Adipose tissue (tissue), 3 donors: Measurements from ENCODE around the gene ATP6V1A. TPM values are rescaled to one million over a fixed set of nuclear protein-coding genes. Genes with fewer than 3 reads are reported as not detected.

ENCODE experiments used
- H3K27ac ChIP-seq: one replicate; pipeline ENCODE4 v1.5.1; 2013; ENCODE audit warnings: low read depth, low read length
- WGBS, 3 donors: extraction: QIAGEN DNeasy Blood & Tissue Kit; methylation state at CpG; one replicate each; pipeline ENCODE4 v1.1.7; 2013; 5-methylcytosine and 5-hydroxymethylcytosine counted together
- polyA plus RNA-seq, 3 donors: library from polyadenylated mRNA; stranded (reverse); fragments of 200-250 nt; gene quantifications; one replicate each; pipeline ENCODE4 v1.2.3, GENCODE V29; 2013
- donor health status: healthy with polysubstance abuse.
- donor health status: Bipolar disorder and iron deficiency.
- donor health status: healthy.

The ATP6V1A gene
- polyA plus RNA-seq, 3 donors = 8.9 to 15.5 (median 12.5) TPM

- 0 to 1% (median 1%) methylated on average over 35 of the region's 35 CpGs for WGBS, 3 donors
- H3K27ac ChIP-seq = peak overlapping the region; percentile 100
Measured at GRCh38 chr3:113744941-113745755, 1.7 kb upstream of the ATP6V1A start.

GRCh38 chr3:113745756-113746547 is 883 bp upstream of the ATP6V1A start, which contains the start of gene NAA50:
TSS of gene NAA50 (minus strand) at chr3:113746249. CDS start at chr3:113745949, 300 bp downstream.
- H3K27ac ChIP-seq = peak within 1 kb of the TSS; percentile 100
- 0 to 1% (median 0%) methylated on average over 54 to 72 of the region's 72 CpGs for WGBS, 3 donors

DNA sequence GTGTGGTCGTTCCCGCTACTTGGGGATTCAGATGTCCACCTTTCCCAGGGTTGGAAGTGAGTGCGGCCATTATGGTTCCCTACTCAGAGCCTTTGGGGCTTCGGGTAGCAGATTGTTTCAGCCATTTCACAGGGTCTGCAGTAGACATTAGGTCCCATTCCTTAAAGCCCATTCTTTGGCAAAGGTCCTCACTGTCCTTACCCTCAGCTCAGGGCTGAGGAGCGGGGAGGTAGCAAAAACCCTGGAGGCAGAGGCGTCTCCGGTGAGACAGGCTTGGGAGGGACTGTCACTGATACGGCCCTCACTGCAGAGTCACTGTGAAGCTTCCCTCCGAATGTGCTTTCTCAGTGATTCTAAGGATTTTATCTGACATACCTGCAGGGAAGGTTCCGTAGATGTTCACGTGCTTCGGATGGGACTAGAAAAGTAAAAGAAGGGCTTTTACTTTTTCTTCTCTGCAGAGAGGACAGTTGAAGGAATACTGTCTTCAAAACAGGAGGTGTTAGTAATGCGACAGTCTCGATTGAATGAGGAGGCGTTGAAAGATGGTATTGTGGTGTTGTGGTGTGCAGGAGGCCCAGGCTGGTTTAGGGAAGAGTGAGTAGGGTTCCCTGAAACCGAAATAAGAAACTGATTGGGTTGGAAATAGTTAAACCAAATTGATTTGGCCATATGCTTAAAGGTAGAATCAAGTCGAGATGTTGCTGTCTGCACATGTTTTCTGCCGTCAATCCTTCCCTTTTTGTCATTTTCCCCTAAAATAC is 630 bp downstream of the ATP6V1A start:
- H3K27ac ChIP-seq = peak overlapping the region; percentile 17
- 2 to 3% (median 2%) methylated on average over 18 of the region's 18 CpGs for WGBS, 3 donors

GRCh38 chr3:113751141-113751540 is 4.3 kb downstream of the ATP6V1A start:
- no peak overlapping the region for H3K27ac ChIP-seq

DNA sequence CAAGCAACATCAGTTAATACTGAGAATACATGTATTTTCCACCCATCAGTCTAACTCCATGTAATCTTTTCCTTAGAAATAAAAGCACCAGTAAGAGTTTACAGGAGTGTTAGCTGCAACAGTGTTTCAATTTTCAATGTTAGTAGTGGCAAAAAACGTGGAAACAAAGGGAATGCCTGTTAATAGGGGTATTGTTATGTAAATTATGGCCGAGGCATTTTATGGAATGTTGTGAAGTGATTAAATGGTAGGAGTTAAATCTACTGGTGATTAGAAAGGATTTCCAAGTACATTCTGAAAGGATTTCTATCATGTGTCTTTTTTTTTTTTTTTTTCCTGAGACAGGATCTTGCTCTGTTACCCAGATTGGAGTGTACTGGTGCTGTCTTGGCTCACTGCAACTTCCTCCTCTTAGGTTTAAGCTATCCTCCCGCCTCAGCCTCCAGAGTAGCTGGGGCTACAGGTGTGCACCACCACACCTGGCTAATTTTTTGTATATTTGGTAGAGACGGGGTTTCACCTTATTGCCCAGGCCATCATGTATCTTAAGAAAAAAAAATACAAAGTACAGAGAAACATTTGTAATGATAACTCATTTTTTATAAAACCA is 6.6 kb downstream of the ATP6V1A start:
- WGBS, 3 donors = 75 to 84% (median 76%) methylated on average over 4 of the region's 4 CpGs
- no peak overlapping the region for H3K27ac ChIP-seq

DNA sequence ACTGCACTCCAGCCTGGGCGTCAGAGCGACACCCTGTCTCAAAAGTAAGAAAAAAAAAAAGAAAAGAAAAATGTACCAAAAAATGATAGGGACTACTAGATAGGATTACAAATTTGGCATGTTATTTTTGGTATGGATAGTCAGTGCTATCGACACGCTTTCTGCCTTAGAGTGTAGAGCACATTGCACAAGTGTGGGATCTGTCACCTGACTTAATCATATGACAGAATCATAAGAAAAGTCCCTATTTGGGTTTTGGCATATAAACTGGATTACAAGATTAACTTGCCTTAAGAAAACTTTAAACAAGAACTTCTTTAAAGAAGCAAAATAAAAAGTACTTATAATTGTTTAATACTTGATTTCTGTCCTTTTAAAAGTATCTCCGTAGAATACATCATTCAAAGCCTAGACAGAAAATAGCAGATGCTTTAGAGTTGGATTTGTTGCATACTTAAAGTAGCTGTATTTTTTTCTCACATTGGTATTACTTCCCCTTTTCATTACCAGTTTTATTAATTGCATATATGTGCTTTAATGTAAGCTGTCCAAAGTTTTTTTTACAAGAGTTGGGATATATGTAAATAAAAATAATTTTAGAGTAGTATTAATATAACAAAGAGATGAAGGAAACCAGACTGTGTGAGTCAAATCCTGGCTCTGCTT is 7.8 kb downstream of the ATP6V1A start:
- 70 to 90% (median 70%) methylated on average over 5 of the region's 5 CpGs for WGBS, 3 donors
- no peak overlapping the region for H3K27ac ChIP-seq

- 97 to 100% (median 100%) methylated on average over 1 of the region's 1 CpG for WGBS, 3 donors
- H3K27ac ChIP-seq = no peak overlapping the region
Measured at GRCh38 chr3:113758389-113759024, 11.7 kb downstream of the ATP6V1A start.

DNA sequence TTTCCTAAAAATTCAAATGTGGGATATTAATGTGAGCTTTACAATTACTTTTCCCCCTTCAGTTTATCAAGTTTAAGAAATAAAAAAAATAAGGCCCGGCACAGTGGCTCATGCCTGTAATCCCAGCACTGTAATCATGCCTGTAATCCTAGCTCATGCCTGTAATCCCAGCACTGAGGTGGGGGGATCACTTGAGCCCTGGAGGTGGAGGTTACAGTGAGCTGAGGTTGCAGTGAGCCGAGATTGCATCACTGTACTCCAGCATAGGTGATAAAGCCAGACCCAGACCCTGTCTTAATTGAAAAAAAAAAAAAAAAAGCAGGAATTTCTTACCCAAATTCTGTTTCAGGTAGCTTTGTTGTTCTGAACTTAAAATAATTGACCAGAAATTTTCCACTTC is 17.9 kb downstream of the ATP6V1A start:
- no peak overlapping the region for H3K27ac ChIP-seq
- WGBS, 3 donors = 83 to 98% (median 97%) methylated on average over 2 of the region's 2 CpGs

- no peak overlapping the region for H3K27ac ChIP-seq
Measured at GRCh38 chr3:113769551-113769950, 22.7 kb downstream of the ATP6V1A start.

- no peak overlapping the region for H3K27ac ChIP-seq
Measured at GRCh38 chr3:113771993-113772392, 25.2 kb downstream of the ATP6V1A start.

GRCh38 chr3:113773381-113773780 is 26.5 kb downstream of the ATP6V1A start:
- H3K27ac ChIP-seq = no peak overlapping the region
- WGBS, 3 donors = 68 to 78% (median 78%) methylated on average over 3 of the region's 3 CpGs

- 95 to 97% (median 97%) methylated on average over 1 of the region's 1 CpG for WGBS, 3 donors
Measured at GRCh38 chr3:113775516-113775915, 28.7 kb downstream of the ATP6V1A start.

DNA sequence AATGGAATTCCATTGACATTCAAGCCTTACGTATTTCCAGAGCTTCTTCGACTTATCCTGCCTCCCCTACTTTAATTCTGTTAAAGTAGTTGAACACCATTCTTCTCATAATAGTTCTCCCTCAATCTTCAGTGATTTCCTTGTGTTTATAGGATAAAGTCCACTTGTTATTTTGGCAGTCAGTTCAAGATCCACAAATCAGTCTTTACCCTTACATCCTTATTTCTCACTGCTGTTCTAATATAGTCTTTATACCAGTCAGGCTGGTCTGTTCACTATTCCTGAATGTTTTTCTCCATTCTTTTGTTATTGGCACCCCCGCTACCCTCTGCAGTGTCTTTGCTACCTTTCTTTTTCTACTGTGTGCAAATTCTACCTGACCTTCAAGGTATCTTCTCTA is 29.7 kb downstream of the ATP6V1A start:
- WGBS, 3 donors = 64 to 94% (median 90%) methylated on average over 3 of the region's 3 CpGs
- H3K27ac ChIP-seq = no peak overlapping the region

More at GRCh38 chr3:113775516-113775915, 28.7 kb downstream of the ATP6V1A start:
- no peak overlapping the region for H3K27ac ChIP-seq

DNA sequence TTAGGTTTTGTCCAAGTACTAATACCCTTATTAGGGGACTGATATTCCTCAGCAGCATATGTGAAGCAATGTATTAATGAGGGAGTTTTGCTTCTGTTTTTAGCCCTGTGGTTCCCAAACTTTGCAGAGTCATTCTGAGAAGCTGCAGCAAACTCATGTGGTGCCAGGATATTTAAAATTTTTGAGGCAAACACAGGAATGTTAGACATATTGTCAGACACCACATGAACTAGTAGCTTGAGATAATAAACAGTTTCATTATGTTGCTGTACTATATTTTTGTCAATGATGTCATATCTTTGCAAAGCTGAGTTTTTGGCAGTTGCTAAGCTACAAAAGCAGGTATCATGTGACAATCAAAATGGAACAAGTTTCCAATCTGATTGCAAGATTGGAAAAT is 36.6 kb downstream of the ATP6V1A start:
- no peak overlapping the region for H3K27ac ChIP-seq

DNA sequence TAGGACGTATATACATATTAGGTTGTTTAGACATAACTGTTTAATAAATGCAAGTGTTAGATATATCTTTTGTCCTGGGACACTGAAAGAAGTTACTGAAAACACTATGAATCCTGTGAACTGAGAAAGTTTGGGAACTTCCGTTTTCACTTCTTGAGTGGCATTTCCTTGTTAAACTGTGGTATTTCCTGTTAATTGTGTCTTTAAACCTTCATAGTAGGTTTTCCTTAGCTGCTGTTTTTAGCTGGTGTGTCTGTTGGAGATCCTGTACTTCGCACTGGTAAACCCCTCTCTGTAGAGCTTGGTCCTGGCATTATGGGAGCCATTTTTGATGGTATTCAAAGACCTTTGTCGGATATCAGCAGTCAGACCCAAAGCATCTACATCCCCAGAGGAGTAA is 37.1 kb downstream of the ATP6V1A start:
- no peak overlapping the region for H3K27ac ChIP-seq
- 47 to 82% (median 50%) methylated on average over 4 of the region's 4 CpGs for WGBS, 3 donors

DNA sequence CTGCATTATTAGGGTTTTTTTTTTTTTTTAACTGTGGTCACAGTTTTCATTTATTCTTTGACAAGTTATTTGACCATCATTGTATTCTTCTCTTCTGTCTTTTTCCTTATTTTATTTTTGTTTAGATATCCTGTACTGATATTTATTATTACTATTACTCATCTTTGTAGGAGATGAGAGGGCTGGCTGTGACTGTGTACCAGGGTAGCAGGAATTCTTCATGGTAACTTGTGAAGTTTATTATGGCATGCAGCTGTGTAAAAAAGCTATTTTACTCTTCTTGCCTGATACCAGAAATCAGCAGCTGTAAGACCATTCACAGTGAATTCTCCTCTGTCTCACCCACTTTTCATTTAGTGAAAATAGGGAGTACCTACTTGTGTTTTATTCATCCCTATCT is 44.5 kb downstream of the ATP6V1A start:
- no peak overlapping the region for H3K27ac ChIP-seq

GRCh38 chr3:113794526-113794925 is 47.7 kb downstream of the ATP6V1A start:
- H3K27ac ChIP-seq = no peak overlapping the region
- WGBS, 3 donors = 79 to 95% (median 86%) methylated on average over 4 of the region's 4 CpGs

GRCh38 chr3:113795693-113796092 is 48.9 kb downstream of the ATP6V1A start:
- 83 to 92% (median 87%) methylated on average over 4 of the region's 4 CpGs for WGBS, 3 donors

More at GRCh38 chr3:113795693-113796092, 48.9 kb downstream of the ATP6V1A start:
- no peak overlapping the region for H3K27ac ChIP-seq
